GM21515 (cell line): ENCODE measurements around the gene TLE3.

Source experiments
- ATAC-seq: cut with Tn5 transposase; IDR thresholded peaks from one replicate; pipeline ENCODE4 v1.9.1; 2021; ENCODE audit not compliant: unreplicated experiment

Gene TLE3

GRCh38 chr15:70063980-70064379 is 33.7 kb downstream of the TLE3 start:
- no peak for ATAC-seq

- ATAC-seq, result no peak
Measured at GRCh38 chr15:70063261-70063925, 34.3 kb downstream of the TLE3 start.

- no peak for ATAC-seq
Measured at GRCh38 chr15:70062321-70062956, 35.3 kb downstream of the TLE3 start.

GRCh38 chr15:70061696-70062270 is 35.9 kb downstream of the TLE3 start:
- ATAC-seq, result no peak

GRCh38 chr15:70060993-70061305 is 36.8 kb downstream of the TLE3 start:
- ATAC-seq, result no peak

GRCh38 chr15:70060214-70060992 is 37.3 kb downstream of the TLE3 start:
- no peak for ATAC-seq

GRCh38 chr15:70059476-70060213 is 38.1 kb downstream of the TLE3 start:
- ATAC-seq, result no peak

- ATAC-seq, result no peak
Measured at GRCh38 chr15:70058642-70059360, 38.9 kb downstream of the TLE3 start.

- ATAC-seq, result no peak
Measured at GRCh38 chr15:70057931-70058641, 39.6 kb downstream of the TLE3 start.

- no peak for ATAC-seq
Measured at GRCh38 chr15:70056091-70056680, 41.5 kb downstream of the TLE3 start.

- no peak for ATAC-seq
Measured at GRCh38 chr15:70055601-70056051, 42.1 kb downstream of the TLE3 start.

- no peak for ATAC-seq
Measured at GRCh38 chr15:70054884-70055387, 42.8 kb downstream of the TLE3 start.

GRCh38 chr15:70054366-70054765 is 43.4 kb downstream of the TLE3 start:
- no peak for ATAC-seq

- ATAC-seq, result no peak
Measured at GRCh38 chr15:70053716-70054229, 43.9 kb downstream of the TLE3 start.

- ATAC-seq, result no peak
Measured at GRCh38 chr15:70053001-70053715, 44.6 kb downstream of the TLE3 start.

GRCh38 chr15:70051948-70052633 is 45.6 kb downstream of the TLE3 start:
- ATAC-seq, result no peak

- ATAC-seq, result no peak
Measured at GRCh38 chr15:70050970-70051369, 46.7 kb downstream of the TLE3 start.

GRCh38 chr15:70050441-70050840 is 47.3 kb downstream of the TLE3 start:
- no peak for ATAC-seq
